Measurements from ENCODE around the gene PIGK.

PIGK gene

DNA sequence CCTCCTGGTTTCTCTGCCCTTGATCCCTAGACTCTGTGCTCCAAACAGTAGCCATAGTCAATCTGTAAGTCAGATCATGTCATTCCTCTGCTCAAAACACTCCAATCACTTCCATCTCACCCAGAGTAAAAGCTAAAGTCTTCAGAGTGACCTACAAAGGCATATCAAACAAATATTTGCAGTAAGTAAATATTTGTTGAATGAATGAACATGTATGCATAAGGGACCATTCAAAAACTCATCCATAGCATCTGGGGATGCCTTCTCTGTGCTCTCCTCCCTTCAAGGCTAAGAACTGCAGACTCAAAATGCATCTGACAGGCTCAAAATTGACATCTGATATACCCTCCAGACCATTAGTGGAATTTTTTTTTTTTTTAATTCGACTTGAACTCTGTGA, 44.5 kb upstream of the PIGK start:
- Histone ChIP-seq H3K9ac (ENCODE audit: low read depth, low read length) (no peak overlapping the region), H3K79me2 (ENCODE audit: insufficient read depth, low read length) (no peaks in the 10 kb centered on the region), H3K27ac (ENCODE audit: low read length) (no peak overlapping the region), H4K20me1 (ENCODE audit: insufficient read depth, low read length) (no peaks in the 10 kb centered on the region), H3K27me3 (ENCODE audit: insufficient read depth, low read length, poor library complexity) (no peaks in the 10 kb centered on the region), H3K36me3 (ENCODE audit: insufficient read depth, low read length) (no peaks in the 10 kb centered on the region), H2AFZ (ENCODE audit: low read depth, low read length) (no peak overlapping the region), H3K4me3 (ENCODE audit: low read depth in 1 of 2, low read length in 2 of 2) (no peak overlapping the region), H3K4me1 (ENCODE audit: insufficient read depth, low read length) (no peaks in the 10 kb centered on the region), H3K9me3 (ENCODE audit: insufficient read depth, low read length, severe bottlenecking) (no peaks in the 10 kb centered on the region), H3K4me2 (ENCODE audit: insufficient read depth, low read length) (no peak overlapping the region)
- no peak for ATAC-seq (ENCODE audit: insufficient read depth, low read depth)
- DNase-seq = no peak
- no peak for TF ChIP-seq EZH2 (IDR thresholded peaks at IDR 0.05; ENCODE audit: borderline replicate concordance, low read depth, low read length, severe bottlenecking)
- TF ChIP-seq, protein P1, sequence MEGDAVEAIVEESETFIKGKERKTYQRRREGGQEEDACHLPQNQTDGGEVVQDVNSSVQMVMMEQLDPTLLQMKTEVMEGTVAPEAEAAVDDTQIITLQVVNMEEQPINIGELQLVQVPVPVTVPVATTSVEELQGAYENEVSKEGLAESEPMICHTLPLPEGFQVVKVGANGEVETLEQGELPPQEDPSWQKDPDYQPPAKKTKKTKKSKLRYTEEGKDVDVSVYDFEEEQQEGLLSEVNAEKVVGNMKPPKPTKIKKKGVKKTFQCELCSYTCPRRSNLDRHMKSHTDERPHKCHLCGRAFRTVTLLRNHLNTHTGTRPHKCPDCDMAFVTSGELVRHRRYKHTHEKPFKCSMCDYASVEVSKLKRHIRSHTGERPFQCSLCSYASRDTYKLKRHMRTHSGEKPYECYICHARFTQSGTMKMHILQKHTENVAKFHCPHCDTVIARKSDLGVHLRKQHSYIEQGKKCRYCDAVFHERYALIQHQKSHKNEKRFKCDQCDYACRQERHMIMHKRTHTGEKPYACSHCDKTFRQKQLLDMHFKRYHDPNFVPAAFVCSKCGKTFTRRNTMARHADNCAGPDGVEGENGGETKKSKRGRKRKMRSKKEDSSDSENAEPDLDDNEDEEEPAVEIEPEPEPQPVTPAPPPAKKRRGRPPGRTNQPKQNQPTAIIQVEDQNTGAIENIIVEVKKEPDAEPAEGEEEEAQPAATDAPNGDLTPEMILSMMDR (IDR thresholded peaks at IDR 0.05; ENCODE audit: borderline replicate concordance, extremely low read depth, low read length, poor library complexity, severe bottlenecking) = no peak

GRCh38 chr1:77253211-77253610, 34.0 kb upstream of the PIGK start:
- H3K4me3 ChIP-seq (ENCODE audit: low read depth in 1 of 2, low read length in 2 of 2) = no peak overlapping the region
- peaks cover 7% of the 10 kb centered on the region for H3K9me3 ChIP-seq (ENCODE audit: insufficient read depth, low read length, severe bottlenecking)
- H3K4me1 ChIP-seq (ENCODE audit: insufficient read depth, low read length) = no peaks in the 10 kb centered on the region
- no peaks in the 10 kb centered on the region for H4K20me1 ChIP-seq (ENCODE audit: insufficient read depth, low read length)
- H3K27me3 ChIP-seq (ENCODE audit: insufficient read depth, low read length, poor library complexity) = no peaks in the 10 kb centered on the region
- H2AFZ ChIP-seq (ENCODE audit: low read depth, low read length) = no peak overlapping the region
- H3K27ac ChIP-seq (ENCODE audit: low read length) = no peak overlapping the region
- TF ChIP-seq EZH2 (IDR thresholded peaks at IDR 0.05; ENCODE audit: borderline replicate concordance, low read depth, low read length, severe bottlenecking) = no peak
- TF ChIP-seq, protein P1 (IDR thresholded peaks at IDR 0.05; ENCODE audit: borderline replicate concordance, extremely low read depth, low read length, poor library complexity, severe bottlenecking) = no peak
- H3K36me3 ChIP-seq (ENCODE audit: insufficient read depth, low read length) = no peaks in the 10 kb centered on the region
- DNase-seq (no peak), ATAC-seq (ENCODE audit: insufficient read depth, low read depth) (no peak)
- H3K79me2 ChIP-seq (ENCODE audit: insufficient read depth, low read length) = no peaks in the 10 kb centered on the region
- H3K9ac ChIP-seq (ENCODE audit: low read depth, low read length) = no peak overlapping the region
- H3K4me2 ChIP-seq (ENCODE audit: insufficient read depth, low read length) = no peak overlapping the region

DNA sequence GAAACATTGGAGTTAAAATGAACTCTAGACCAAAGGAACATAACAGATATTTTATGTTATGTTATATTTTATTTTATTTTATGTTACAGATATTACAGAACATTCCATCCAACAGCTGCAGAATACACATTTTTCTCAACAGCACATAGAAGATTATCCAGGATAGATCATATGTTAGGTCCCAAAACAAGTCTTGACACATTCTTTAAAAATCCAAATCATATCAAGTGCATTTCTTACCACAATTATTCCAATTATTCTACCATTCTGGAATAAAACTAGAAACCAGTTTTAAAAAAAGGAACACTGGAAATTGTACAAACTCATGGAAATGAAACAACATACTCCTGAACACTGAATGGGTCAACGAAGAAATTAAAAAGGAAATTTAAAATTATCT, 30.9 kb upstream of the PIGK start:
- Histone ChIP-seq H3K79me2 (ENCODE audit: insufficient read depth, low read length) (no peaks in the 10 kb centered on the region), H2AFZ (ENCODE audit: low read depth, low read length) (no peak overlapping the region), H3K4me1 (ENCODE audit: insufficient read depth, low read length) (no peaks in the 10 kb centered on the region), H3K4me3 (ENCODE audit: low read depth in 1 of 2, low read length in 2 of 2) (no peak overlapping the region), H3K4me2 (ENCODE audit: insufficient read depth, low read length) (no peak overlapping the region), H3K36me3 (ENCODE audit: insufficient read depth, low read length) (no peaks in the 10 kb centered on the region), H3K9ac (ENCODE audit: low read depth, low read length) (no peak overlapping the region), H4K20me1 (ENCODE audit: insufficient read depth, low read length) (no peaks in the 10 kb centered on the region), H3K27me3 (ENCODE audit: insufficient read depth, low read length, poor library complexity) (no peaks in the 10 kb centered on the region), H3K9me3 (ENCODE audit: insufficient read depth, low read length, severe bottlenecking) (peaks cover 7% of the 10 kb centered on the region), H3K27ac (ENCODE audit: low read length) (no peak overlapping the region)
- DNase-seq (no peak), ATAC-seq (ENCODE audit: insufficient read depth, low read depth) (no peak)
- TF ChIP-seq EZH2 (IDR thresholded peaks at IDR 0.05; ENCODE audit: borderline replicate concordance, low read depth, low read length, severe bottlenecking) = no peak
- TF ChIP-seq, protein P1 (IDR thresholded peaks at IDR 0.05; ENCODE audit: borderline replicate concordance, extremely low read depth, low read length, poor library complexity, severe bottlenecking) = no peak

DNA sequence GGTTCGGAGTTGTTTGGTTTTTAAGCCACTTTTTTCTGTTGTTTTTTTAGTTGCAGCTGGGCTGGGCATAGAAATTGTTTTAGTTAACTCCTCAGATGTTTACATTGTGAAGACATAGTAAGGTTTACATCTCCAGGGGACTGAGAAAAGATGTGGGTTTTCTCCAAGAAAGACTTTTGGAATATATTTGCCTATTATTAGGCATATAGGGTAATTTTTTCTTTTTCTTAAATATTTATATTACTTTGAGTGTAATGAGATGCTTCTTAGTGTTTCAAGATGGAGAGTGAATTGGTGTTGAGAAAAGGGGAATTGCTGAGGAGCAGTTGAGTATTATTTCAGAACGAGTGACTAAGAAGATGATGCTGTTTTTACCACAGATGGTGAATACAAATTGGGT, 26.6 kb upstream of the PIGK start:
- Histone ChIP-seq H3K27ac (ENCODE audit: low read length) (no peak overlapping the region), H3K9me3 (ENCODE audit: insufficient read depth, low read length, severe bottlenecking) (peaks cover 7% of the 10 kb centered on the region), H4K20me1 (ENCODE audit: insufficient read depth, low read length) (no peaks in the 10 kb centered on the region)

More for the DNA sequence above, 26.6 kb upstream of the PIGK start:
- H2AFZ ChIP-seq (ENCODE audit: low read depth, low read length) = no peak overlapping the region
- no peaks in the 10 kb centered on the region for H3K4me1 ChIP-seq (ENCODE audit: insufficient read depth, low read length)
- H3K79me2 ChIP-seq (ENCODE audit: insufficient read depth, low read length) = no peaks in the 10 kb centered on the region
- ATAC-seq (ENCODE audit: insufficient read depth, low read depth) (no peak), DNase-seq (no peak)
- no peak overlapping the region for H3K4me3 ChIP-seq (ENCODE audit: low read depth in 1 of 2, low read length in 2 of 2)
- H3K27me3 ChIP-seq (ENCODE audit: insufficient read depth, low read length, poor library complexity) = no peaks in the 10 kb centered on the region
- no peak for TF ChIP-seq EZH2 (IDR thresholded peaks at IDR 0.05; ENCODE audit: borderline replicate concordance, low read depth, low read length, severe bottlenecking)
- TF ChIP-seq, protein P1 (IDR thresholded peaks at IDR 0.05; ENCODE audit: borderline replicate concordance, extremely low read depth, low read length, poor library complexity, severe bottlenecking) = no peak
- H3K36me3 ChIP-seq (ENCODE audit: insufficient read depth, low read length) = no peaks in the 10 kb centered on the region
- H3K9ac ChIP-seq (ENCODE audit: low read depth, low read length) = no peak overlapping the region
- H3K4me2 ChIP-seq (ENCODE audit: insufficient read depth, low read length) = no peak overlapping the region
